RKO (cell line): ENCODE data around the gene BRAT1.

ENCODE experiments used
- DNase-seq: peaks from one replicate; pipeline ENCODE4 v3.0.0-alpha.2; 2016; ENCODE audit warnings: low spot score

BRAT1 gene

DNA sequence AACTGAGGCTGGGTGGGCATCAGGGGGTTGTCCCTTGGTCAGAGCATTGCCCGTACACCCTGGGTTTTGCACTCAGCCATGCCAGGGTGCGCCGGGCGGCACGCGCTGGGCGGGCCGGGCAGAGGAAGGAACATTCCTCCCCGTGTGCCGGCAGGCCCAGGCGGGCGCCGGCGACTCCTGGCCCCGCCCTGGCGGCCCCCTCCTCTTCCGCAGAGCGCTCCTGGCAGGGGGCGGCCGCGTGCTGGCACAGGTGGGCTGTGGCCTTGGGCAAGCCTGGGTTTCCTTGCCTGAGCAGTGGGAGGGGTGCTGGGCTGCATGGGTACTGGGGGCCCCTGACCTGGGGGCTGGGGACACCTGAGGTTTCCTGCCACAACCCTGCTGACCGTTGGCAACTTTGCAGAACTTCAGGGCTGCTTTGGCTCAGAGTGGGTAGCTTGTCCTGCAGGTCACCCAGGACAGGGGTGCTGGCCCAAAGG lies 31.8 kb downstream of the BRAT1 start:
- no peak for DNase-seq

DNA sequence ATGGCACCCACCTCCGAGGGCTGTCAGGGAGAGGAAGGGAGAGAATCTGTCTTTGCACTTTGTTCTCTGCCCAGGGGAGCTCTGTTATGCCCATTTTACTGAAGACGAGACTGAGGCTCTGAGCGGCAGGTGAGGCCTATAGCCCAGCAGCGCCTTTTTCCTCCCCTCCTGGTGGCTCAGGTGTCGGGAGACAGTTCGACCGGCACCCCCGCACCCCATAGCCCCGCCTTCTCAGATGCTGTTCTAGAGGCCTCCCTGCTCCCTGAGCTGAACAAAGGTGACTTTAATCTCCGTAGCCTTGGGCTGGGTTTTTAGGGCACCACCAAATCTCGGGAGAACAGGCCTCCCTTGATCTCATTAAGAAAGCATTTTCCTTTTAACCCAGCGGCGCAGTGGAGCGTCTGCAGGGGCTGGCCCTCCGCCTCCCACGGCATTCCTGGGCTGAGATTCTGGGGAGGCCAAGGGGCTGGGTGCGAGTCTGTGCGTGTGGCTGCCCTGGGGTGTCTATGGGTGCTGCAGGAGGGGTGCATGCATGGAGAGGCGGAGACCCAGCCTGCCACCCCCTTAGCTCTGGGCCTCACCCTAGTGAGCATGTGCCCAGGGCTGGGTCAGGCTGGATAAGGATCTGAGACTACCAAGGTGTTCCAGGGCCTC lies 32.4 kb downstream of the BRAT1 start:
- DNase-seq = no peak

DNA sequence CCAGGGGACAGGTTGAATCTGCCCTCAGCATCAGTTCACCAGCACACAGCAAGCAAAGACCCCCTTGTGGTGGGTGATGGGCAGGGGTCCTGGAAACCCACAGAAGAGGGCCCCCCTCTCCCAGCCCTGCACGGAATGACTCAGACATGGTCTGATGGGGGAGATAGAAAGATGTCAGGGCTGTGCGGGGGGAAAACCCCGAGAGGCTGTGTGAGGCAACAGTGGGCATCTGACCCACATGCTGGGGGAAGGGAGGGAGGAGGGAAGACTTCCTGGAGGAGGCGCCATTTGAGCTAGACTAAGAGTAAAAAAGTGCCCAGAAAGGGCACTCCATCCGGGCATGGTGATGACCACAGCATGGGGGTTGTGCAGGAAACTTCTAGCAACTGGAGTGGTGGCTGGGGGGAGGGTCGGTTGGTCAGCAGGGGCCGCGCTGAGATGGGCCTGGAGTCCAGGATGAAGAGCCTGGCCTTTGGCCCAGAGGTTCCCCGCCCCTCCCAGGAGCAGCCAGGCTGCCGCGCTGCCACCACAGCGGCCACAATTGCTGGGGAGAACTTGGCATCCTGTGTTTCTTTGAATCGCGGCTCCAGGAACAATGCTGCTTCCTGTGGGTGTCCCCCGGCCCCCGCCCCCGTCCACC lies 33.3 kb downstream of the BRAT1 start:
- DNase-seq = no peak

GRCh38 chr7:2521341-2521745 lies 34.0 kb downstream of the BRAT1 start:
- DNase-seq = no peak

- no peak for DNase-seq
Measured at GRCh38 chr7:2520761-2521290, 34.5 kb downstream of the BRAT1 start.

GRCh38 chr7:2520131-2520760 lies 35.1 kb downstream of the BRAT1 start:
- DNase-seq = peak; percentile 67

GRCh38 chr7:2519119-2519930 lies 36.0 kb downstream of the BRAT1 start, which contains the start of gene LFNG:
Gene LFNG, plus strand, starts transcription at chr7:2519774. Its CDS starts 88 bp downstream, at chr7:2519862.
- DNase-seq = peak; percentile 87

GRCh38 chr7:2518737-2519118 lies 36.6 kb downstream of the BRAT1 start:
- DNase-seq = no peak

GRCh38 chr7:2517678-2518507 lies 37.4 kb downstream of the BRAT1 start:
- no peak for DNase-seq

- DNase-seq = peak; percentile 60
Measured at GRCh38 chr7:2517026-2517425, 38.3 kb downstream of the BRAT1 start.

- DNase-seq = no peak
Measured at GRCh38 chr7:2516194-2516555, 39.1 kb downstream of the BRAT1 start.

GRCh38 chr7:2515424-2516193 lies 39.7 kb downstream of the BRAT1 start:
- DNase-seq = no peak

DNA sequence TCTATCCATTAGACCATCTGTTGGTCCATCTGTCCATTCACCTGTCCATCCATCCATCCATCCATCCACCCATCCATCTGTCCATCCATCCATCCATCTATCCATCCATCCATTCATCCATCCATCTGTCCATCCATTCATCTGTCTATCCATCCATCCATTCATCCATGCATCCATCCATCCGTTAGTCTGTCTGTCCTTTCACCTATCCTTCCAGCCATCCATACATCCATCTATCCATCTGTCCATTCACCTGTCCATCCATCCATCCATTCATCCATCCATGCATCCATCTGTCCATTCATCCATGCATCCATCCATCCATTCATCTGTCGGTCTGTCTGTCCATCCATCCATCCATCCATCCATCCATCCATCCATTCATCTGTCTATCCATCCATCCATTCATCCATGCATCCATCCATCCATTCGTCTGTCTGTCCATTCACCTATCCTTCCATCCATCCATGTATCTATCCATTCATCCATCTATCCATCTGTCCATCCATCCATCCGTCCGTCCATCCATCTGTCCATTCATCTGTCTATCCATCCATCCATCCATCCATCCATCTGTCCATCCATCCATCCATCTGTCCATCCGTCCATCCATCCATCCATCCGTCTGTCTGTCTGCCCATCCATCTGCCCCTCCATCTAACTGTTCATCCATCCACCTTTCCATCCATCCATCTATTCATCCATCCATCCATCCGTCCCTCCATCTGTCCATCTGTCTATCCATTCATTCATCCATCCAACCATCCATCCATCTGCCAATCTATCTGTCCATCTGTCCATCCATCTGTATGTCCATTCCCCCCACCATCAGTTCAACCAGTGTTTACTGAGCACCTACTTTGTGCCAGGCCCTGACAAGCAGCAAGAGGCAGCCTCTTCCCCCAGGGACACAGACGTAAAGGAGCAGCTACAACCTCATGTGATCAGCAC lies 40.6 kb downstream of the BRAT1 start:
- no peak for DNase-seq

GRCh38 chr7:2513702-2514101 lies 41.6 kb downstream of the BRAT1 start:
- DNase-seq = no peak

DNA sequence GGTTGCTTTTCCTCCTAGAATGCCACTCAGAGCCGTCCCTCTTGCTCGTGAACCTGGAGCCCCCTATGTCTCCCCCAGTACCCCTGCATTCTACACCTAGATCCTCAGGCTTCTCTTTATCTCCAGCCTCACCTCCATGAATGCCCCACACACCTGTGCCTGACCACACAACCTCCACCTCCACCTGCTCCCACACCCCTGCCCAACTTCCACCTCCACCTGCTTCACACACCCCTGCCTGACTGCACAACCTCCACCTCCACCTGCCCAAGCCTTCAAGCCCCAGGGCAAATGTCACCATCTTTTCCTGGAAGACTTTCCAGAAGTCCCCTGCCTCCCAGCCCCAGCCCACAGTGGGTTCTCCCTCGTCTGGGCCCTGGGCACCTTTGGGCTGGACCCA lies 42.6 kb downstream of the BRAT1 start:
- DNase-seq = no peak

- no peak for DNase-seq
Measured at GRCh38 chr7:2512179-2512661, 43.1 kb downstream of the BRAT1 start.

DNA sequence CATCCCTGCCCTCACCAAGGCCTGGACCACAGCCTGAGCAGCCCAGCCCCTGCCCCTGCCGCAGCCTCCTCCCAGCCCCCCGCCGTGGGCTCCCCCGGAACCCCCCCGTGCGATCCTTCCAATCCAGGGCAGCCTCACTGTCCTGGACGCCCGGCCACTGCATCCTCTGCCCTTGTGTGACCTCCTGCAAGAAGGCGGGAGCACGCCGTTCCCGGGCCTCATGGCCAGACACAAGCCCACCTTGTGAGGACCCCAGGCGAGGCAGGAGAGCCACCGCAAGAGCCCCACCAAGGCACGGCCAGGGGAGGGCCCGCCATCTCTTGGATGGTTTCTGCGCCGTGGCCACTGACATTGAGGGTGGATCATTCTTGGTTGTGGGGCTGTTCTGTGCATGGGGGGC lies 43.6 kb downstream of the BRAT1 start:
- no peak for DNase-seq

DNA sequence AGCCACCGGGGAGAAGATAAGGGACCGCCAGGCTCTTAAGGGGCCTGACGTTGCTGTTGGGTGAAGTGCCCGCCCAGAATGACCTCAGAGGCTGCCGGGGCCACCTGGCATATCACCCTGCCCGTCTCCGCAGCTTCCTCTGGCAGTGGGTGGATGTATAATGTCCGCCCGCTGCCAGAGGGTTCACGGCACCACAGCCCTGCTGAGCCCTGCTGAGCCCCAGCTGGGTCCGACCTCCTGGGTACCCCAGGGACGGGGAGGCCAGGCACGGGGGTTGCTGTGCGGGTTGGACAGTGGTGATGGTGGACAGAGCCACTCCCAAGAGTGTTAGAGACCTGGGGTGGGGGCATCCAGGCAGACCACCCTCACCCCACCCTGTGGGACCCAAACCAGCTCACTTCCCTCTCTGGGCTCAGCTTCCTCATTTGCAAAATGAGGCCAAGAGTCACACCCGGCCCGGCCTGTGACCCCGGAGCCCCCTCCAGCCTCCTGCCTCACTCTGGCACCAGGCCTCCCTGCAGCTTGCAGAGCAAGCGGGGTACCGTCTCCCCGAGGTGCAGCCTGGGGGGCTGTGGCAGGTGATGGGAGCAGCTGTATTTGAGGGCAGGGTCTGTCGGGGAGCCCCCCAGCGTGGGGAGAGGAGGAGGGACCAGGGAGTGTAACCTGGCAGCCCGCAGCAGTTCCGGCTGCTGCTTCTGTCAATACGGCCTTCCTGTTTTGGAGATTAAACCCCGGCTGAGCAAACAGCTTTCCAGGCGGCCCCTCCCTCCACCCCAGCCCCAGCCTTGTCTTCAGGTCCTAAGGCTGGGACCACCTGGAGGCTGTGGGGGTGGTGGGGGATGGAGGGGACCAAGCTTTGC lies 44.2 kb downstream of the BRAT1 start:
- no peak for DNase-seq
